Amygdala (tissue), 56 donors: ENCODE results near the gene B3GNT8.
"Not testable (repeated sequence)": the region's sequence is repeated elsewhere in the genome, so short reads cannot be mapped to it uniquely, and the experiment has no call there.

ENCODE experiments used
- DNase-seq, 56 donors: peaks; one replicate each; lab custom pipeline; 2025; lab: John Stamatoyannopoulos, UW

Gene B3GNT8

DNA sequence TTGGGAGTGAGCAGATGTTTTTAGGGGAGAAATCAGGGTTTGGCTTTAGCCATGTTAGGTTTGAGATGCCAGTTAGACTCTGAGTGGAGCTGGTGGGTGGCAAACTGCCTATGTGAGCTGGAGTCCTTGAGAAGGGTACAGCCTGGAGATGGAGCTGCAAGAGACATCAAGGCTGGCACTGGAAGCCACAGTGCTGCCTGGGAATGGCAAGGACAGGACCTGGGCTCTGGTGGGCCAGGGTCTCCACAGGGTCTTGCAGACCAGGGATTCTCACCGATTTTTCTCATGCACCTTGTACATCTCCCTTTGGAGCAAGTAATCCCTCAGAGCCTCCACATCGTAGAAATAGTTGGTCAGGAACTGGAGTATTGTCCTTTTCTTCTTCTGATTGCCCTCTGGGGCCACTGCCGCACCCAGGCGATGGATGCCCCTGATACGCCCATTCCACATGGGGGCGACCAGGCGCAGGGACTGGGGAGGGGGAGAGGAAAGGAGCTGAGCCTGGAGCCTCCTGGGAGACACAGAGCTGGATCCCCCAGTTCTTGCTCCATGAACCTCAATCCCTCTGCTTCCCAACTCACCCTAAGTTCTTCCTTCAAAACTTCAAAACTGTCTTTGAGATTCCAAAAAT is 10.9 kb upstream of the B3GNT8 start:
- no peak for DNase-seq

GRCh38 chr19:41436674-41436951 is 9.4 kb upstream of the B3GNT8 start:
- no peak for DNase-seq

DNA sequence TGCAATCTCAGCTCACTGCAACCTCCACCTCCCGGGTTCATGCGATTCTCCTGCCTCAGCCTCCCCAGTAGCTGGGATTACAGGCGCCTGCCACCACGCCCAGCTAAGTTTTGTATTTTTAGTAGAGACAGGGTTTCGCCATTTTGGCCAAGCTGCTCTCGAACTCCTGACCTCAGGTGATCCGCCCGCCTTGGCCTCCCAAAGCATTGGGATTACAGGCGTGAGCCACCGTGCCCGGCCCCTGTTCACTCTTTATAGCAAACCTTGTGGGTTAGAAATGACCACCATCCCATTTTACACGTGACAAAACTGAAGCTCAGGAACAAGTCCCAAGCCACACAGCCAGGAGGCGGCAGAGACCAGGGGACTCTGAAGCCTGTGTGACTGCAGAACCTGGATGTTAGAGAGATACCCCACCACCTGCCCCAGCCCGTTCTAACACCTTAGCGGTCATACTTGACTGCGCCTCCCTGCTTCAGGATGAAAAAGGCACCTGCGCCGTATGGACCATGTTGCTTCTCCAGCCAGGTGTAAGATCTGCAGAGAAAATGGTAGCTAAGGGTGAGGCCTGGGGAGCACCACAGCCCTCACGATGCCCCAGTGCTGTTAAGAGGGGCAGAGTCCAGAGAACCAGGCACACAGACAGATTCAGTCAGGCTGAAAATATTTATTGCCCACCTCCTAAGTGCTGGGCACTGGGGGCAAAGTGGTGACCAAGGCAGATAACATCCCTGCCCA is 8.9 kb upstream of the B3GNT8 start:
- no peak for DNase-seq

DNA sequence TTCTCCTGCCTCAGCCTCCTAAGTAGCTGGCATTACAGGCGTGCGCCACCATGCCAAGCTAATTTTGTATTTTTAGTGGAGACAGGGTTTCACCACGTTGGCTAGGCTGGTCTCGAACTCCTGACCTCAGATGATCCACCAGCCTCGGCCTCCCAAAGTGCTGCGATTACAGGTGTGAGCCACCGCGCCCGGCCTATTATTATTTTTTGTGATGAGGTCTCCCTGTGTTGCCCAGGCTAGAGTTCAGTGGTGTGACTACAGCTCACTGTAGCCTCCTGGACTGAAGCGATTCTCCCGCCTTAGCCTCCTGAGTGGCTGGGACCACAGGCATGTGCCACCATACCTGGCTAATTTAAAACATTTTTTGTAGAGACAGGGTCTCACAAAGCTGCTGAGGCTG is 8.2 kb upstream of the B3GNT8 start:
- not testable (repeated sequence) for DNase-seq

DNA sequence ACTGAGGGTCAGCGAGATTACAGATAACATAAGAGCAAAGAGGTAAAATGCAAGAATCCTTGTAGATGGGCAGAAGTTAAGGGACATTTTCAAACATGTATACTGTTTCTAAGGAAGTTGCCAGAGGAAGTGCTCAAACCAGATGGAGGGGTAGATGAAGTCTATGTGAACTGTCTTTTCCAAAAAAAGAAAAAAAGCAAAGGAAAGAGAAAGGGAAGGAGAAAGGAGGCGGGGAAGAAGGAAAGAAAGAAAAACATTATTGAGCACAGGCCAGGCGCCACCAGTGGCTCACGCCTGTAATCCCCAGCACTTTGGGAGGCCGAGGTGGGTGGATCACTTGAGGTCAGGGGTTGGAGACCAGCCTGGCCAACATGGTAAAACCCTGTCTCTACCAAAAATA is 7.3 kb upstream of the B3GNT8 start:
- DNase-seq: no peak

- no peak for DNase-seq
Observed at GRCh38 chr19:41433171-41433570, 6.0 kb upstream of the B3GNT8 start.

DNA sequence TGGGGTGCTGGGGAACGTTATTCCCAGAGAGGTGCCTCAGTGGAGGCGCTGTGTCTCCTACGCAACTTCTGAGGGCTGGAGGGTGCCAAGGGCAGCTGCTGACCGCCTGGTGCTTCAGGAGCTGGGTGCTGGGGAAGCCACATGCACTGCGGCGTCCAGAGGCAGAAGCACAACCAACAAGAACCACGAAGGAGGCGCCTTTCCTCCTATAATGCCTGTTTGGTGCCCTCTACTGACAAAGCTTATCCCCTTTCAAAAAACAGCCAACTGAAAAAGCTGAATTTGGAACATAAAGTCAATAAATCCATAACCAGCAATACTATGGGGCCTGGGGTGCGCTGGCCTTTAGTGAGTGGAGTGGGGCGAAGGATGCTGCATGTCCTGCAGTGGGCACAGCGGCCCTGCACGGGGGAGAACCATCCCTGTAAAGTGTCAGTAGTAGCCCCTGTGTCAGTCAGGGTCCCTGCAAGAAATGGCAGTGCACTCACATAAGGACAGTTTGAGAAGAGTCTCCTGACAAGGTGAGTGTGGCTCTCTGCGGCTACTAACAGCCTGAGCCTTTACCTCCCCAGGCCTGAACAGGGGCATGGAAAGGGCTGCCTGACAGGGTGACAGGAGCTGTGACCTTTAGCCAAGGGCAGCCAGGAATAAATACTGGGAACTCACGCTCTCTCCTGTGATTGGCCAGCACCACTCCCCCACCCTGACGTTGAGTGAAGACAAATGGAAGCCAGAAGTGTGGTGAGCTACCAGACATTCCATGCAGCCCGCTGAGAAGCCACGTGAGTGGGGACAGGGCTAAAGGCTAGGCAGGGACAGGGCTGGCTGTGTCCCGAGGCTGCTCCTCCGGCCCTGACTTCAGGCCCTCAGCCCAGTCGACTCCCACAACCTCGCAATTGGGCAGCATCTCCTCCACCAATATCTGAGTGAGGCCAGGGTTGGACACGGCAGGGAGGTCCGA is 4.5 kb upstream of the B3GNT8 start:
- DNase-seq: peak in 2 of 56 donors; percentile 9 to 16

GRCh38 chr19:41430922-41431321 is 3.7 kb upstream of the B3GNT8 start:
- no peak for DNase-seq

DNA sequence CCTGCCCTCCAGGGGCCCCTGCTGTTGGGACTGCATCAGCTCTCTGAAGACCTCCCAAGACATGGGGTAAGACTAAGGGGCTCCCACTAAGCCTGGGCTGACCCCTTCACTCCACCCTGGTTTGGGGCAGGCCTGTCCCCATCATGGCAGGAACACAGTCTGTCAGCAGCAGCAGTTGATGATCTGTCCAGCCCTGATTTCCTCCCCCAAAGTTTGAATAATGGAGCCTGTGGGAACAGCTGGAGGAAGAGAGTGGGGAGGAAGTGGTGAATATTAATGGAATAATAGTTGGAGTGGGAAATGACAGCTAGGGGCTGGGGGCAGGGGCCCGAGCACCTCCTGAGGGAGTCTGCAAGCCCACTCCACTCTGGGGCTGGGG is 1.3 kb upstream of the B3GNT8 start:
- no peak for DNase-seq

DNA sequence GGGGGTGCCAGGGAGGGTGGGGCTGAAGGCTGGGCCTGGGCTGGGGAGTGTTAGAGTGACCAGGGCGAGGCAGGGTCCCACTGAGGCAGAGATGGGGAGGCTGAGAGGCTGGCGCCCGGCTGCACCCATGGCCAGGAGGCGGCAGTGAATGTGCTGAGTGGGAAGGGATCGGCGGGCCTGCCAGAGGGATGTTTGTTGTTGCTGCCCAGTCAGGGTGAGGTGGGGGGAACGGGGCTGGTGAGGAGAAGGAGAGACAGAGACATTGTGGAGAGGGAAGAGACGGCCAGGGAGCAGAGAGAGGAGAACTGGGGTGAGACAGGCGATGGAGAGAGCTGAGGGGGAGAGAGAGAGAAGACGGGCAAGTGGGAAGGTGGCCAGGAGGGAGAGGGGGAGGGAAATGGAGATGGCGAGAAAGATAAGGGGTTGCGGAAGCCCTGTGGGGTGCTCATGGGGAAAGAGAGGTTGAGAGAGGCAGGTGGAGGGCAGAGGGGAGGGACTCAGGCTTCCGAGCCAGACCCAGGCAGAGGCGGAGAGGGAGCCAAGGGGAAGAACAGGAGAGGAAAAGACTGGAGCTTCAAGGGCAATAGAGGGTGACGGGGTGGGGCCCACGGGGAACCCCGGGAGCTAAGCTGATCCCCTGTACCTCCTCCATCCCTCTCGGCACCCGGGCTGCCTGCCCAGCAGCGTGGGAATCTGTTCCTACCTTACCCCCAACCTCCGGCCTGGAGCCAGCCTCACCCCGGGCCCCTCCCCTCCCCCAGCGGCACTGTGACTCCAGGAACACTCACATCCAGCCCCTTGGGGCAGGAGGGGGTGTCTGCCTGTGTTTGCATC is 690 bp upstream of the B3GNT8 start:
- peak in 7 of 56 donors; percentile 8 to 38 (median 12) for DNase-seq

DNA sequence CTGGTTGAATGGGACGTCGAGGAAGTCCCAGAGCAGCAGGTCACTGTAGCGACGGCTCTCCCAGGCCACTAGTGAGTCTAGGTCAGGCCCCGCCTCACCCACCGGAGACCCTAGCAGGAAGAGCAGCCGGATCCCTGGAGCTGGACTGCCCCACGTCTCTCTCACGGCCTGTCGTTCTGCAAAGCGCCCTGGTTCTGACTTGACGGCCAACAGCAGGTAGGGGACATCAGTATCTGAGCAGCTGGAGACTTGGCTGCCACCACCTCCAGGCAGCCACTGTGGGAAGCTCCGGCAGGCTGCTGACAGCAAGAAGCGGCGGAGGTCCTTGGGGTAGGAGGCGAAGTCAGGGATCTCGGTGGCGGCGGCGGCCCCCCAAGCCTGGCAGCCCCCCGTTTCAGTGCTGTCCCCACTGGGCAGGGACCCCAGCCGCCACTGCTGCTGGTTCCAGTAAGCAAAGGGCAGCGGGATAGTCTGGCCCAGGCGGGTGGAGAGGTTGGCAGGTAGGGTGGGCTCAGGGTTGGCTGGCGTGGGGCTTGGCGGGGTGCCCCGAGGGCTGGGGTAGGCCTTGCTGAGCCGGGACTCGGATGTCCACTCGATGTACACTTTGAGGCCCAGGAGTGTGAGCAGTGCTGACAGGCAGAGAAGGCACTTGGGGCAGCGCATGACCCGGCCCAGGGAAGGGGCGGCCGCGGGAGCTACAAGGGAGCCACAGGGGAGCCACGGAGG is 895 bp downstream of the B3GNT8 start:
- no peak for DNase-seq

- DNase-seq: no peak
Observed at GRCh38 chr19:41425174-41426115, 1.7 kb downstream of the B3GNT8 start.

DNA sequence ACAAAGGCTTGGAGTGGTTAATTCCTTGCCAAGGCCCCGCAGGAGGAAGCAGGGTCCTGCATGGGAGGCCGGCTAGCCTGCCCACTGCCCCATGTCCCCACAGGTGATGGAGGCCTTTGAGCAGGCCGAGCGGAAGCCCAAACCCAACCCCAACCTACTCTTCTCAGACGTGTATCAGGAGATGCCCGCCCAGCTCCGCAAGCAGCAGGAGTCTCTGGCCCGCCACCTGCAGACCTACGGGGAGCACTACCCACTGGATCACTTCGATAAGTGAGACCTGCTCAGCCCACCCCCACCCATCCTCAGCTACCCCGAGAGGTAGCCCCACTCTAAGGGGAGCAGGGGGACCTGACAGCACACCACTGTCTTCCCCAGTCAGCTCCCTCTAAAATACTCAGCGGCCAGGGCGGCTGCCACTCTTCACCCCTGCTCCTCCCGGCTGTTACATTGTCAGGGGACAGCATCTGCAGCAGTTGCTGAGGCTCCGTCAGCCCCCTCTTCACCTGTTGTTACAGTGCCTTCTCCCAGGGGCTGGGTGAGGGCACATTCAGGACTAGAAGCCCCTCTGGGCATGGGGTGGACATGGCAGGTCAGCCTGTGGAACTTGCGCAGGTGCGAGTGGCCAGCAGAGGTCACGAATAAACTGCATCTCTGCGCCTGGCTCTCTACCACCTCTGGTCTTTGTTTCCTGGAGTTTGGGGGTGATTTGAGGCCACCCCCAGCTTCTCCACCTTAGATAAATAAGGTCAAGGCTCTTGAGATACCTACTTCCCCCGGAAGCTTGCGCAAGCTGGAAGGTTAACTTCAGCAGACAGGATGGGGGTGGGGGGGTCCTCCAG is 2.6 kb downstream of the B3GNT8 start:
- no peak for DNase-seq

GRCh38 chr19:41422955-41423354 is 4.2 kb downstream of the B3GNT8 start:
- no peak for DNase-seq

- DNase-seq: no peak
Observed at GRCh38 chr19:41422456-41422855, 4.7 kb downstream of the B3GNT8 start.

- no peak for DNase-seq
Observed at GRCh38 chr19:41421973-41422372, 5.2 kb downstream of the B3GNT8 start.

DNA sequence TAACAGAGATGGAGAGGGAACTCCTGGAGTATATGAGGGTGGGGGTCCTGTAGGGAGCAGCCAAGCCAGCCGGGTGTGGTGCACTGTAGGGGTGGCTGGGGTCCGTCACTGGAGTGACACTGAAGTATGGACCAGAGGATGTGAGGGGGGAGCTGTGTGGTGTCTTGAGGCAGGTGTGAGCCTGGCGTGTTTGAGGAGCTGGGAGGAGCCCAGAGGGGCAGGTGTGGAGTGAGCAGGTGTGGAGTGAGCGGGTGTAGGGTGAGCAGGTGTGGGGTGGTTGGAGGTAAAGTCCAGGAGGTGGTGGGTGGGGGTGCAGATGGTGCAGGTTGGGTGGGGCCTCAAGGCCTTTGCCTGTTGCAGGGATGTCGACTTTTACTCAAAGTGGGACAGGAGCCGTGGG is 5.9 kb downstream of the B3GNT8 start:
- DNase-seq: no peak
